HuH-7 (cell line): ENCODE measurements around the gene CABLES1.
A peak's percentile ranks its signal among the peaks of the same experiment; 100 is the strongest.

ENCODE experiments used
- DNase-seq: peaks from one replicate; pipeline ENCODE4 v3.0.0; 2011; ENCODE audit warnings: low spot score

The CABLES1 gene

GRCh38 chr18:23194997-23195957, 60.0 kb downstream of the CABLES1 start:
- DNase-seq = no peak

DNA sequence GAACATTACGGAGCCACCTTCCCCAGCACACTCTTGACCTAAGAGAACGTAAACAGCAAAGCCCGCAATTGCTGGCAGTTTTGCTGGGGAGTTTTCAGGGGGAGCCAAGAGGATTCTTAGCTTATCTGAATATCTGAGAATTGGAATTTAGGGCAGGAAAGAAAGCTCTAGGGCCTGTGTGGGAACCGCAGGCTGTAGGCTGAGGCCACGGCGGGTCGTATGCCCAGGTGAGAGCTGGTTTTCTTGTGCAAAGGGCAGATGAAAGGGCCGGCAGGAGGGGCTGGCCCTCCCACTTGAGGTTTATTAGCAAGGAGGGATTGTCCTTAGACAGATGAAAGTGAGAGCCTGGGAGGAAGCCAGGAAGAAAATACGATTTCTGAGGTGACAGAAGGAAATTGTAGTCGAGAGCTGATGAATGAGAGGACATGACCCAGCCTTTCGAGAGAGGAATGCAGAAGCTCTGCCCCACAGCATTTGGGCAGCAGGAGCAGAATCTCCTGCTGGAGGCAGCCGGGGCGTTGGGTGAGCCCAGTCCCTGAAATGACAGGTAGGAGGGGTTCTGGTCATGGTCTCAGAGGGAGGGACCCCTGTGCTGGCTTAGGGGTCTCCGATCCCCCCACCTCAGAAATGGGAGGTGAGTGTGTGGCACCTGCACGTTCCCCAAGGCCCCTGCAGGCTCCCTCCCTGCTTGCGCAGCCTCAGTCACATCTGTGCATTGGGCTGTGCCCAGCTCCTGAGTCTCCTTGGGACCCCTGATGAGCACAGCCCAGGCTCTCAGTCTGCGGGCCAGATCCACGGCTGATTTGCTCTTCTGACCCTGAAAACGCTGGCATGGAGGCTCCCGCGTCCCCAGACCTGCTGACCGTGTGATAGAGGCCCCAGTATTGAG, 61.1 kb downstream of the CABLES1 start:
- DNase-seq = no peak

DNA sequence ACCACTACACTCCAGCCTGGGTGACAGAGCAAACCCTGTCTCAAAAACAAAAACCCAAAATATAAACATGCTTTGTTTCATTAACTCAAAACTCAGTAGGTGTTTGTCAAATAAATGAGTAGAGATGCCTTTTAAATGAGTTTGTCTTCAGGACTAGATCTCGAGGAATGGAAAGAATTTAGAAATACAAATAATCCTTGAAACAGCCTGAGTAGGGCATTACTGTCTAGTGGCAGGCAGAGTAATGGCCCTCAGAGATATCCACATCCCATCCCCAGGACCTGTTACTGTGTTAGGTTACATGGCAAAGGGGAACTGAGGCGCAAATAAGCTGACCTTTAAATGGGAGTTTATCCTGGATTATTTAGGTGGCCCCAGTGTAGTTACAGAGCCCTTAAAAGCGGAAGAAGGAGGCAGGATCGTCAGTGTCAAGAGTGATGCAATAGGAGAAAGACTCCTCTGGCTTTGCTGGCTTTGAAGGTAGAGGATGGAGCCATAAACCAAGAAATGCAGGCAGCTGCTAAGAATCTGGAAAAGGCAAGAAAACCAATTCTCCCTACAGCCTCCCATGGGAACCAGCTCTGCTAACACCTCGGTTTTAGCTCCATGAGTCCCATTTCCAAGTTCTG, 63.0 kb downstream of the CABLES1 start:
- no peak for DNase-seq

DNA sequence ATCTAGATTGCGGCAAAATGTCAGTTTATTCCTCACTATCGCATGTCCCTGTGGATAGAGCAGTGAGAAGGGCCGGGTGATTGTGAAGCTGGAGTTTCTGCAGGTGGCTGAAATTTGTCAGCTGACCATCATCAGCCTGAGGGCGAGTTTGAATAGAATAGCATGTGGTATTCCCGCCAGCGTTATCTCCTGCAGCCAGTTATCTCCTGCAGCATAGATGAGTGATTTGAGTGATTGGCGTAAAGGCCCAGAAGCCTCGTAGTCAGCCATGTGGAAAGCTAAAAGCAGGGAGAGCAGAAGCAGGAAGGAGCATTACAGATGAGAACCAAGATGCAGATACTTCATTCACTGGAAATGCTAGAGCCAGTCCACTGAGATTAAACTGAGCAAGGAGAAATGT, 65.5 kb downstream of the CABLES1 start:
- DNase-seq = no peak

- DNase-seq = no peak
These were observed 66.5 kb downstream of the CABLES1 start for GRCh38 chr18:23201741-23202140.

GRCh38 chr18:23203891-23204432, 68.7 kb downstream of the CABLES1 start:
- DNase-seq = no peak

- DNase-seq = no peak
These were observed 69.4 kb downstream of the CABLES1 start for GRCh38 chr18:23204589-23205235.

GRCh38 chr18:23205980-23206379, 70.7 kb downstream of the CABLES1 start:
- DNase-seq = no peak

GRCh38 chr18:23207191-23207955, 72.1 kb downstream of the CABLES1 start:
- DNase-seq = peak; percentile 23

DNA sequence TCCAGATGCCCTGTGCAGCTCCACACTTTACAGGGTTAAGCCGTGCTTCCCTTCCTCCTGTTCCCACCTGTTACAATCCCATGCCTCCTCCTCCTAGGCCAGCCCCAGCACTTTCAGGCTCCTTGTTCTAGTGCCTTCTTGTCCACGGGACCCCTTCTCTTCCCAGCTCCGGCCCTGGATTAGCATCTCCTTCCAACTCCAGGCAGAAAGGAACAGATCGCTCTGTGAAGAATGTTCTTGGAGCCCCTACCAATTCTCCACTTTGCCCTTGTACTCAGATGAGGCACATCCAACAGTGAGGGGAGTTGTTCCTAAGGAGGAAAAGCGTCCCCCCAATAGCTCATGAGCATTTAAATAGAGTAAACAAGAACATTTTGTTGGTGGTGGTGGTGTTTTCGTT, 72.7 kb downstream of the CABLES1 start:
- no peak for DNase-seq

- DNase-seq = no peak
These were observed 73.3 kb downstream of the CABLES1 start for GRCh38 chr18:23208600-23208999.

- no peak for DNase-seq
These were observed 73.7 kb downstream of the CABLES1 start for GRCh38 chr18:23209031-23209430.

DNA sequence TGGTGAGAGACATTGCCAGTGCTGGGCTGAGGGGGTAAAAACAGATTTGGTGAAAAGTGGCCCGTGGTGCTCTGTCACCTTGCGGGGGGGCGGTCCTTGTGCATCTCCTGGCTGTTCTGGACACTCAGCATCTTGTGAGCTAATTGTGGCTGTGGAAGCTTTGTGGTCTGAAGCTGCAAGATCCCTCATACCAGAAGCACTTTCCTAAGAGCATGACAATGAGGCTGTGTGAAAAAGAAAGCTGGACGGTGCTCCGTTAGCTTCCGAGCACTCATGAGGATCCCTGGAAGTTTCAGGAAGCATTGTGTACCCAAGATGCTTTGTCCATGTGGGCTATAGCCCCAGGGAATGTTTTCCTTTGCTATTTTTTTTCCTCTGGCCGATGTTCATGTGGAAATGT, 74.5 kb downstream of the CABLES1 start:
- DNase-seq = no peak

- DNase-seq = no peak
These were observed 75.2 kb downstream of the CABLES1 start for GRCh38 chr18:23210526-23210925.

GRCh38 chr18:23211146-23211545, 75.9 kb downstream of the CABLES1 start:
- no peak for DNase-seq

DNA sequence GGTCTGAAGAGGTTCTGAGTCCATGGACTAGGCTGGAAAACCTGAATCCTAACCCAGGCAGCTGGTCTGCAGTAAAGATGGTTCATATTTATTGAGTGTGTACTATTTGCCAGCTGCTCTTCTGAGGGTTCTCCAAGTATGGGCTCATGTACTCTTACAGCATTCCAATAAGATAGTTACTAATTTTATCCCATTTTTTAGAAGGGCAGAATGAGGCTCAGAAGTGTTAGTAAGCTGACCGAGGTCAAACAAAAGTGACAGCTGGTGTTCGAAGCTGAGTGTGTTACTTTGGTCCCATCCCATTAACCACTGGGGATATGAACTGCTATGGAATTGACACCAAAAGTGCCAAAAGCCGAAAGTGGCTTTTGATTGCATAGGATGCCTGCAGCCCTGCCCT, 76.9 kb downstream of the CABLES1 start:
- no peak for DNase-seq

DNA sequence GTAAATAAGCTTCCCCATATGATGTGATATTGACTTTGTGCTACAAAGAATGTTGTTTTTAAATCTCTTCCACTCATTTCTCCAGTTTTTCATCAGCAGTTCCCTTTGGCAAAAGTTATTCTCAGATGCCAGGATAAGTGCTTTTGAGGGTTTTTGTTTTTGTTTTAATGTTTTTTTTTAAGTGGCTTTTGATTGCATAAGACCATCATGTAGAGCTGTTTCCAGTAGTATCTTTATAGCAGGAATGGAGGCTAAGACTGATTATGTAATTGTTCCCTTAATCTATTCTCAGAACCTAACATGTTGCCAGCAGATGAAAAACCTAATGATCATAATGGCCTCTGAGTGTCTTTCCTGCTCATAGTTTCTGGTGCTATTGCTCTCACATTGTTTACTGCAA, 77.9 kb downstream of the CABLES1 start:
- no peak for DNase-seq

GRCh38 chr18:23217781-23218180, 82.5 kb downstream of the CABLES1 start:
- DNase-seq = no peak

DNA sequence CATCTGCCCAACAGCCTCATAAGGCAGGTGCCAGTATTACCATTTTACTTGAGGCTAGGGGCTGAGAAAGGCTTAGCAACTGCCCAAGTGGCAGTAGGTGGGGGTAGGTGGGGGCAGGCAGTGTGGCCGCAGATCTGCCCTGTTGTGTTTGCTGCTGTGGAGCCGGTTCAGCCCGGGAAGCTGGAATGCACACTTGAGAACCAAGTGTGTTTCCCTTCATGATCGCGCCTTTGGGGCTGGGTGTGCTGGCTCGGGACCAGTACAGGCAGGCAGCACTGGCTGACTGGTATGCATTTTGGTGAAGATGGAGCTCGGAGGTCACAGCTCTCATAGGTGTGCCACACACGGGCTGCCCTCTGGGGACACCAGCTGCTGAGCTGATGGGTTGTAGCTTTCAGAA, 85.1 kb downstream of the CABLES1 start:
- DNase-seq = no peak

DNA sequence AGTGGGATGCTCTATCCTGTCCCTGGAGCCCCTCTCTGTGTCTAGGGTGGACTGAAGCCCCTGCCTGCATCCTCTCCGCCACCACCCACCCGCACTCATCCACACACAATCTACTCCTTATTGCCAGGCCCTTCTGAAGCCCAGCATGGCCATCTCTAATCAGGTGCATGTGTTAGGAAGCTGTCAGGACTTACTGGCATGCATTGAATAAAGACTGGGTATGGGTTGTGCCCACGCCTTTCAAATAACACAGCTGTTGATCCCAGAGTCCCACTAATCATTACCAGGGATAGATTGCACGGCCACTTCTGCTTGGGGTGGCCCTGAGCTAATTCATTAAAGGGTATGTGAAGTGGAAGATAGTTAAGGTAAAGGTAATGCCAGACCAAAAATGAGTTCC, 88.4 kb downstream of the CABLES1 start:
- no peak for DNase-seq

DNA sequence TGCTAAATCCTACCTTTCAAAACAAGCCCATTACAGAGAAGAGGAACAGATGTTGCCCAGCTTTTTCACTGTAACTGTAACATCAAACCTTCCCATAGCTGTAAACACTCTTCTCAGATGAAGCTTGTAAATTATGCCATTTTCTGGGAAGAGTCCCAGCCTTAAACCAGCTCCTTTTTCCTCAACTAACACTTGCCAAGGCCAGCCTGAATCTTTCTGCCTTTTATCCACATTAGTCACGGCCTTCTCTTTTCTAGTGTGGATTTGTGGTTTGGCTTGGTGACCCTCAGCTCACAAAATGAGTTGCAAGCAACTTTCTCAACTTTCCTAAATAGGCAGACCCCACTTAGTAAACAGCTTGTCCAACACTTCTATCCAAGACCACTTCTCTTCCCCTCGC, 90.2 kb downstream of the CABLES1 start:
- no peak for DNase-seq
